K562 (cell line): ENCODE results near the gene MEGF11. TPM values are rescaled to one million over a fixed set of nuclear protein-coding genes. Genes with fewer than 3 reads are reported as not detected.

Experiments used
- ATF1 ChIP-seq, 2 experiments: fragments of 450-650 bp in 1 of 2; IDR thresholded peaks; 2 replicates each; pipeline ENCODE4 v1.6.1; 2016; ENCODE audit warnings: missing compliant biosample characterization in 1 of 2, missing genetic modification characterization in 1 of 2
- CHD2 ChIP-seq: IDR thresholded peaks from 2 replicates; pipeline ENCODE4 v1.6.1; 2011; ENCODE audit warnings: low read depth, low read length
- DPF2 ChIP-seq: fragments of 450-650 bp; IDR thresholded peaks from 2 replicates; pipeline ENCODE4 v1.6.1; 2016
- FOSL1 ChIP-seq: fragments of 200-800 bp; sonication (Bioruptor generic); conservative IDR thresholded peaks from 2 replicates; pipeline ENCODE4 v1.6.1; 2016; ENCODE audit warnings: missing genetic modification characterization, missing compliant biosample characterization
- FOXJ2 ChIP-seq: fragments of 200-800 bp; sonication (Bioruptor generic); IDR thresholded peaks from 2 replicates; pipeline ENCODE4 v1.6.1; 2016; ENCODE audit warnings: missing genetic modification characterization, missing compliant biosample characterization
- JUND ChIP-seq, 2 experiments: IDR thresholded peaks; 2 replicates in 1 of 2; 3 replicates in 1 of 2; pipeline ENCODE4 v1.6.1; 2011; ENCODE audit warnings: borderline replicate concordance in 2 of 2, low read depth in 2 of 2, low read length in 2 of 2, improper control_type of control experiment in 1 of 2, missing biosample characterization in 1 of 2, missing genetic modification characterization in 1 of 2, missing genetic modification reagents in 1 of 2
- KAT7 ChIP-seq: sonication (generic); formaldehyde crosslinking; IDR thresholded peaks from 2 replicates; pipeline ENCODE4 v1.8.0; 2022; ENCODE audit warnings: missing genetic modification reagents, mild to moderate bottlenecking, borderline replicate concordance
- KLF10 ChIP-seq: fragments of 250-450 bp; sonication (Bioruptor Pico); IDR thresholded peaks from 2 replicates; pipeline ENCODE4 v1.6.1; 2021; ENCODE audit warnings: matching md5 sums
- NBN ChIP-seq: fragments of 450-650 bp; IDR thresholded peaks from 2 replicates; pipeline ENCODE4 v1.6.1; 2016; ENCODE audit warnings: low read depth, mild to moderate bottlenecking
- POLR2AphosphoS2 ChIP-seq: IDR thresholded peaks from 2 replicates; pipeline ENCODE4 v1.6.1; 2012; ENCODE audit warnings: low read length, improper control_type of control experiment
- RFX1 ChIP-seq: fragments of 450-650 bp; IDR thresholded peaks from 2 replicates; pipeline ENCODE4 v1.6.1; 2016; ENCODE audit warnings: mild to moderate bottlenecking, moderate library complexity
- ZNF785 ChIP-seq: fragments of 250-450 bp; sonication (Bioruptor Pico); IDR thresholded peaks from 2 replicates; pipeline ENCODE4 v1.4.0; 2020; ENCODE audit warnings: mild to moderate bottlenecking
- polyA plus RNA-seq, 8 experiments: library from polyadenylated mRNA; depleted of rRNA in 4 of 8; stranded (reverse) in 5 of 8; unstranded in 3 of 8; fragments of >200 nt; fragmentation: Nextera tagmentation in 2 of 8; fragmentation: Illumina TruSeq in 1 of 8; extraction: Ambion mirVana in 2 of 8; extraction: Trizol in 1 of 8; gene quantifications; 2 replicates each; pipeline versions ENCODE4 v1.2.1 to v1.2.3, GENCODE V29; 2011 to 2014; ENCODE audit warnings: inconsistent platforms in 1 of 8, missing spikeins in 1 of 8
- total RNA-seq, 7 experiments: library from RNA; depleted of rRNA in 6 of 7; stranded (reverse); fragments of >200 nt in 6 of 7; fragmentation: Illumina TruSeq in 2 of 7; extraction: Trizol in 2 of 7; gene quantifications; 2 replicates each; pipeline versions ENCODE4 v1.2.1 to v1.2.3, GENCODE V29; 2011 to 2021; ENCODE audit warnings: low replicate concordance in 1 of 7
- TF ChIP-seq, protein P1 (sequence below), 2 experiments: fragments of 450-650 bp in 1 of 2; sonication (generic) in 1 of 2; formaldehyde crosslinking in 1 of 2; IDR thresholded peaks in 1 of 2; conservative IDR thresholded peaks in 1 of 2; 2 replicates each; pipeline versions ENCODE4 v1.6.1 to v1.8.1; 2016 to 2023; ENCODE audit warnings: mild to moderate bottlenecking in 2 of 2, moderate library complexity in 2 of 2, inconsistent platforms in 1 of 2, missing genetic modification reagents in 1 of 2
- TF ChIP-seq, protein P2 (sequence below): fragments of 250-450 bp; sonication (Bioruptor Pico); IDR thresholded peaks from 2 replicates; pipeline ENCODE4 v1.4.0; 2020; ENCODE audit warnings: borderline replicate concordance
- TF ChIP-seq, protein P3 (sequence below): sonication (generic); formaldehyde crosslinking; IDR thresholded peaks from 2 replicates; pipeline ENCODE4 v1.8.1; 2022; ENCODE audit warnings: missing genetic modification reagents
- TF ChIP-seq, protein P4 (sequence below): conservative IDR thresholded peaks from 2 replicates; pipeline ENCODE4 v1.6.1; 2011; ENCODE audit warnings: low read depth, mild to moderate bottlenecking, low read length; ENCODE audit not compliant: control insufficient read depth

Gene MEGF11
- total and polyA plus RNA-seq, 9 of the 15 experiments (the other 6 are each of a cell fraction or from before 2014, with no cell fraction given) = 0.06 to 0.23 (median 0.20) TPM; not detected in 6

DNA sequence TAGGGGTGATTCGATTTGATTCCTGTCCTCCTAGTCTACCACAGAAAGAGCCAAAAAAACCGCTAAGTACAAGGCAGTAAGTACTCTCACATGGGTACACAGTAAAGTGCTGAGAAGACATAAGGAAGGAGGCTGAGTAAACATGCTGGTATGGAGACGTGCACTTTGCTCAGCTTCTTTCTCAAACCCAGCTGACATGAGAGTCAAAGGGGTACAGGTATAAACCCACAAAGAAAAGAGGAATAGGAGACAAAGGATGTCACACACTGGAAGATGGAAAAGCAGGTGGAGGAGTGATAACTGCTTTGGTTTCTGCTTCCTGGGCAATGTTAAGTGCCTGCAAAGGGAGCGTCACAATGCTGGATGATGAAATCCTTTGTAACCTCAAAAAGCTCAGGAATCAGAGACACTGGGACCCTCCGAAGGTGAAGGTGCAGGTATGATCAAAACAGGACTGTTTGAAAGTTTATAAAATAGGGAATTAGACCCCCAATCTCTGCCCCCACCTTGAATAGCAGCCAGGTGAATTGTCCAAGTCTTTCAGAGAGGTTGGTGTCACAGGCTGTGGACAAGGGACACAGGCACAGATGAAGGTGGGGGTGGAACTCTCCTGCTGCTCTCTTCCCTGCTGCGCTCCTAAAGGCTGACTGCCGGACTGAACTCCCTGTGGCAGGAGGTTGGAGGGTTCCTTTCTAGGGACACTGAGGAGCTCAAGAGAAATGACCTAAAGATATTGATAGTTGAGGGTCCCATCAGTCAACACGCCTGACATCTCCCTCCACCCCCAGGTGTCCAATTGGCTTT lies 282.4 kb downstream of the MEGF11 start (continued):
- TF ChIP-seq, protein P1, sequence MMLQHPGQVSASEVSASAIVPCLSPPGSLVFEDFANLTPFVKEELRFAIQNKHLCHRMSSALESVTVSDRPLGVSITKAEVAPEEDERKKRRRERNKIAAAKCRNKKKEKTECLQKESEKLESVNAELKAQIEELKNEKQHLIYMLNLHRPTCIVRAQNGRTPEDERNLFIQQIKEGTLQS (IDR thresholded peaks at IDR 0.05) = peak; percentile 96
- TF ChIP-seq, protein P1 (CRISPR knock-in tag; conservative IDR thresholded peaks at IDR 0.05) = no peak
- no peak for TF ChIP-seq CHD2
- TF ChIP-seq ZNF785 (CRISPR knock-in tag) = no peak
- TF ChIP-seq DPF2 = peak; percentile 43; the same call in 1 of the 2 replicates
- no peak for TF ChIP-seq KAT7
- peak; percentile 76; the same call in 1 of the 2 replicates for TF ChIP-seq NBN
- peak; percentile 40; the same call in 1 of the 2 replicates for TF ChIP-seq FOSL1 (tag)
- no peak for TF ChIP-seq RFX1
- no peak for TF ChIP-seq KLF10 (CRISPR knock-in tag)
- no peak for TF ChIP-seq ATF1 (CRISPR knock-in tag; IDR thresholded peaks at IDR 0.05)
- TF ChIP-seq ATF1 (tag; IDR thresholded peaks at IDR 0.05) = peak; percentile 65
- peak; percentile 83 for TF ChIP-seq JUND (IDR thresholded peaks at IDR 0.05; ENCODE audit: borderline replicate concordance, low read depth, low read length)
- peak; percentile 56; the same call in 1 of the 3 replicates for TF ChIP-seq JUND (tag; IDR thresholded peaks at IDR 0.05; ENCODE audit: borderline replicate concordance, low read depth, low read length)
- TF ChIP-seq, protein P2, sequence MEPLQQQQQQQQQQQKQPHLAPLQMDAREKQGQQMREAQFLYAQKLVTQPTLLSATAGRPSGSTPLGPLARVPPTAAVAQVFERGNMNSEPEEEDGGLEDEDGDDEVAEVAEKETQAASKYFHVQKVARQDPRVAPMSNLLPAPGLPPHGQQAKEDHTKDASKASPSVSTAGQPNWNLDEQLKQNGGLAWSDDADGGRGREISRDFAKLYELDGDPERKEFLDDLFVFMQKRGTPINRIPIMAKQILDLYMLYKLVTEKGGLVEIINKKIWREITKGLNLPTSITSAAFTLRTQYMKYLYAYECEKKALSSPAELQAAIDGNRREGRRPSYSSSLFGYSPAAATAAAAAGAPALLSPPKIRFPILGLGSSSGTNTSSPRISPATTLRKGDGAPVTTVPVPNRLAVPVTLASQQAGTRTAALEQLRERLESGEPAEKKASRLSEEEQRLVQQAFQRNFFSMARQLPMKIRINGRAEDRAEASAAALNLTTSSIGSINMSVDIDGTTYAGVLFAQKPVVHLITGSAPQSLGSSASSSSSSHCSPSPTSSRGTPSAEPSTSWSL (CRISPR knock-in tag) = no peak
- TF ChIP-seq, protein P3, sequence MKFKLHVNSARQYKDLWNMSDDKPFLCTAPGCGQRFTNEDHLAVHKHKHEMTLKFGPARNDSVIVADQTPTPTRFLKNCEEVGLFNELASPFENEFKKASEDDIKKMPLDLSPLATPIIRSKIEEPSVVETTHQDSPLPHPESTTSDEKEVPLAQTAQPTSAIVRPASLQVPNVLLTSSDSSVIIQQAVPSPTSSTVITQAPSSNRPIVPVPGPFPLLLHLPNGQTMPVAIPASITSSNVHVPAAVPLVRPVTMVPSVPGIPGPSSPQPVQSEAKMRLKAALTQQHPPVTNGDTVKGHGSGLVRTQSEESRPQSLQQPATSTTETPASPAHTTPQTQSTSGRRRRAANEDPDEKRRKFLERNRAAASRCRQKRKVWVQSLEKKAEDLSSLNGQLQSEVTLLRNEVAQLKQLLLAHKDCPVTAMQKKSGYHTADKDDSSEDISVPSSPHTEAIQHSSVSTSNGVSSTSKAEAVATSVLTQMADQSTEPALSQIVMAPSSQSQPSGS = no peak
- TF ChIP-seq, protein P4, sequence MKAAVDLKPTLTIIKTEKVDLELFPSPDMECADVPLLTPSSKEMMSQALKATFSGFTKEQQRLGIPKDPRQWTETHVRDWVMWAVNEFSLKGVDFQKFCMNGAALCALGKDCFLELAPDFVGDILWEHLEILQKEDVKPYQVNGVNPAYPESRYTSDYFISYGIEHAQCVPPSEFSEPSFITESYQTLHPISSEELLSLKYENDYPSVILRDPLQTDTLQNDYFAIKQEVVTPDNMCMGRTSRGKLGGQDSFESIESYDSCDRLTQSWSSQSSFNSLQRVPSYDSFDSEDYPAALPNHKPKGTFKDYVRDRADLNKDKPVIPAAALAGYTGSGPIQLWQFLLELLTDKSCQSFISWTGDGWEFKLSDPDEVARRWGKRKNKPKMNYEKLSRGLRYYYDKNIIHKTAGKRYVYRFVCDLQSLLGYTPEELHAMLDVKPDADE = no peak
- TF ChIP-seq POLR2AphosphoS2 = no peak
- TF ChIP-seq FOXJ2 (tag) = peak; percentile 53; the same call in 1 of the 2 replicates
